ENCODE results near the gene CD68. TPM values are rescaled to one million over a fixed set of nuclear protein-coding genes. Genes with fewer than 3 reads are reported as not detected.

CD68 gene
- 10 to 100 TPM; 12.3 to 17.3 TPM for total RNA-seq

- Histone ChIP-seq H3K27me3 (replicated peaks; ENCODE audit: insufficient read depth) (no peaks in the 10 kb centered on the region), H3K4me3 (no peak within 1 kb of the TSS), H3K4me1 (replicated peaks) (peaks cover 14% of the 10 kb centered on the region), H3K9me3 (no peaks in the 10 kb centered on the region), H3K27ac (peak within 1 kb of the TSS; percentile 59 to 71), H3K36me3 (peaks cover 26 to 42% of the 10 kb centered on the region in 2 donors)
- no peak for DNase-seq (ENCODE audit: low spot score)
- WGBS: 20% methylated on average over 7 of the region's 7 CpGs
- peak; percentile 49 for TF ChIP-seq POLR2AphosphoS5 (IDR thresholded peaks at IDR 0.05)
- no peak for TF ChIP-seq CTCF (IDR thresholded peaks at IDR 0.05)
- TF ChIP-seq POLR2A (IDR thresholded peaks at IDR 0.05): peak; percentile 80
- intact Hi-C loops (cut with DNase I): no loop called here
Measured at GRCh38 chr17:7579001-7579833, at the start of gene CD68. TSS of gene CD68 (plus strand) at chr17:7579638. CDS start at chr17:7579678, 40 bp downstream.

- Histone ChIP-seq H3K27me3 (replicated peaks; ENCODE audit: insufficient read depth) (no peaks in the 10 kb centered on the region), H3K9me3 (no peaks in the 10 kb centered on the region), H3K4me1 (replicated peaks) (no peaks in the 10 kb centered on the region), H3K4me3 (no peak overlapping the region), H3K36me3 (no peaks in the 10 kb centered on the region), H3K27ac (no peak overlapping the region)
- DNase-seq (ENCODE audit: low spot score): no peak
- intact Hi-C loops (cut with DNase I): no loop called here
- TF ChIP-seq POLR2AphosphoS5 (IDR thresholded peaks at IDR 0.05): no peak
- no peak for TF ChIP-seq POLR2A (IDR thresholded peaks at IDR 0.05)
- TF ChIP-seq CTCF (IDR thresholded peaks at IDR 0.05): no peak
- WGBS: 81% methylated on average over 6 of the region's 6 CpGs
Measured at GRCh38 chr17:7530023-7530900, 49.2 kb upstream of the CD68 start.

- H3K4me3 ChIP-seq: no peak overlapping the region
- TF ChIP-seq POLR2A (IDR thresholded peaks at IDR 0.05) (no peak), POLR2AphosphoS5 (IDR thresholded peaks at IDR 0.05) (no peak), CTCF (IDR thresholded peaks at IDR 0.05) (no peak)
- no peaks in the 10 kb centered on the region for H3K4me1 ChIP-seq (replicated peaks)
- no peaks in the 10 kb centered on the region for H3K27me3 ChIP-seq (replicated peaks; ENCODE audit: insufficient read depth)
- no peaks in the 10 kb centered on the region for H3K36me3 ChIP-seq
- no peak overlapping the region for H3K27ac ChIP-seq
- 77% methylated on average over 3 of the region's 3 CpGs for WGBS
- no peak for DNase-seq (ENCODE audit: low spot score)
- intact Hi-C loops (cut with DNase I): no loop called here
- H3K9me3 ChIP-seq: no peaks in the 10 kb centered on the region
Measured at GRCh38 chr17:7538050-7538449, 41.4 kb upstream of the CD68 start.

GRCh38 chr17:7538891-7539545, 40.4 kb upstream of the CD68 start:
- Histone ChIP-seq H3K36me3 (no peaks in the 10 kb centered on the region), H3K4me1 (replicated peaks) (no peaks in the 10 kb centered on the region), H3K27ac (no peak overlapping the region), H3K4me3 (no peak overlapping the region), H3K27me3 (replicated peaks; ENCODE audit: insufficient read depth) (no peaks in the 10 kb centered on the region), H3K9me3 (no peaks in the 10 kb centered on the region)
- 57% methylated on average over 11 of the region's 11 CpGs for WGBS
- no peak for DNase-seq (ENCODE audit: low spot score)
- intact Hi-C loops (cut with DNase I): no loop called here
- TF ChIP-seq POLR2A (IDR thresholded peaks at IDR 0.05) (no peak), CTCF (IDR thresholded peaks at IDR 0.05) (no peak)

Data from prostate gland (tissue), 2 donors.